GM12892 (cell line): Measurements from ENCODE around the gene C10orf143.

Experiments used
- POLR2A ChIP-seq: IDR thresholded peaks from 2 replicates; pipeline ENCODE4 v1.6.1; 2011; ENCODE audit warnings: low read depth, low read length, control low read depth
- POLR2AphosphoS5 ChIP-seq: IDR thresholded peaks from 2 replicates; pipeline ENCODE4 v1.6.1; 2011; ENCODE audit warnings: low read depth, low read length, control low read depth

GRCh38 chr10:130038019-130038555 is 72.5 kb downstream of the C10orf143 start:
- TF ChIP-seq POLR2A (no peak), POLR2AphosphoS5 (no peak)
